ENCODE data around the gene ARHGAP15.

ARHGAP15 gene

GRCh38 chr2:143347271-143347695 lies 218.1 kb downstream of the ARHGAP15 start:
- TF ChIP-seq CEBPB (IDR thresholded peaks at IDR 0.05) = no peak
- TF ChIP-seq, protein P1, sequence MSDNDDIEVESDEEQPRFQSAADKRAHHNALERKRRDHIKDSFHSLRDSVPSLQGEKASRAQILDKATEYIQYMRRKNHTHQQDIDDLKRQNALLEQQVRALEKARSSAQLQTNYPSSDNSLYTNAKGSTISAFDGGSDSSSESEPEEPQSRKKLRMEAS (IDR thresholded peaks at IDR 0.05) = no peak
- no peak for TF ChIP-seq CREB1 (IDR thresholded peaks at IDR 0.05; ENCODE audit: low read depth)
- no peak for TF ChIP-seq TAF1 (IDR thresholded peaks at IDR 0.05; ENCODE audit: low read depth)
- TF ChIP-seq NFIC (IDR thresholded peaks at IDR 0.05) = no peak
- TF ChIP-seq EGR1 (IDR thresholded peaks at IDR 0.05) = no peak
- TF ChIP-seq YY1 (IDR thresholded peaks at IDR 0.05; ENCODE audit: low read depth) = no peak
- TF ChIP-seq TCF12 (IDR thresholded peaks at IDR 0.05; ENCODE audit: low read depth) = no peak
- TF ChIP-seq REST (IDR thresholded peaks at IDR 0.05; ENCODE audit: low read depth) = no peak
- TF ChIP-seq ZBTB7A (IDR thresholded peaks at IDR 0.05; ENCODE audit: low read depth) = no peak
- TF ChIP-seq, protein P2, sequence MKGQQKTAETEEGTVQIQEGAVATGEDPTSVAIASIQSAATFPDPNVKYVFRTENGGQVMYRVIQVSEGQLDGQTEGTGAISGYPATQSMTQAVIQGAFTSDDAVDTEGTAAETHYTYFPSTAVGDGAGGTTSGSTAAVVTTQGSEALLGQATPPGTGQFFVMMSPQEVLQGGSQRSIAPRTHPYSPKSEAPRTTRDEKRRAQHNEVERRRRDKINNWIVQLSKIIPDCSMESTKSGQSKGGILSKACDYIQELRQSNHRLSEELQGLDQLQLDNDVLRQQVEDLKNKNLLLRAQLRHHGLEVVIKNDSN (IDR thresholded peaks at IDR 0.05) = no peak
- TF ChIP-seq RAD21 (IDR thresholded peaks at IDR 0.05; ENCODE audit: low read depth) = no peak

DNA sequence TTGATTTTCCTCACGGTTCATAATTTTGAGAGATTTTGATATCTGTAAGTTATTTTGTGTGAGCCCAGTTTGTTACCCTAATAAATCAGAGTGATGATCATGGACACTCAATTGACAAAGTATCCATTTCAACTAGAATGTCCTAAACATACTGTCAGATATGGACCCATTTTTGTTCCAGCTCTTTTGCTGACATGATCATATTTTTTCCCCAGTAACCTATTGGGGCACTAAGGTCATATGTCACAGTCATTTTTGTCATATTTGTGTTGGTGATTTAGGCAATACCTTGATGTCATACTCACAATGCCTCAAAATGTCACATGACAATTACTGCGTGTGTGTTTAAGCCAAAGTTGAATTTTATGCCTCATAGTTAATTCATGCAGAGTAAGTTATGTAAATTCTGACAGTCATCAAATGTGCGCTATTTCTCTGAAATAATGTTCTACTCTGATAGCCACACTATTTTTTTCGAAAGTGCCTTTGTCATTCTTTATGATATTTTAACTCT lies 218.7 kb downstream of the ARHGAP15 start:
- no peak for TF ChIP-seq CEBPB (IDR thresholded peaks at IDR 0.05)
- no peak for TF ChIP-seq EGR1 (IDR thresholded peaks at IDR 0.05)
- TF ChIP-seq, protein P2 (IDR thresholded peaks at IDR 0.05) = no peak
- TF ChIP-seq, protein P1 (IDR thresholded peaks at IDR 0.05) = no peak
- TF ChIP-seq TEAD4 (IDR thresholded peaks at IDR 0.05) = no peak
- no peak for TF ChIP-seq TAF1 (IDR thresholded peaks at IDR 0.05; ENCODE audit: low read depth)
- no peak for TF ChIP-seq FOXM1 (IDR thresholded peaks at IDR 0.05; ENCODE audit: borderline replicate concordance, low read depth)
- no peak for TF ChIP-seq TCF12 (IDR thresholded peaks at IDR 0.05; ENCODE audit: low read depth)
- no peak for TF ChIP-seq REST (IDR thresholded peaks at IDR 0.05; ENCODE audit: low read depth)
- no peak for TF ChIP-seq YY1 (IDR thresholded peaks at IDR 0.05; ENCODE audit: low read depth)
- no peak for TF ChIP-seq CREB1 (IDR thresholded peaks at IDR 0.05; ENCODE audit: low read depth)
- TF ChIP-seq NFIC (IDR thresholded peaks at IDR 0.05) = no peak
- TF ChIP-seq ZBTB7A (IDR thresholded peaks at IDR 0.05; ENCODE audit: low read depth) = no peak
- no peak for TF ChIP-seq EP300 (IDR thresholded peaks at IDR 0.05; ENCODE audit: borderline replicate concordance)
- no peak for TF ChIP-seq RAD21 (IDR thresholded peaks at IDR 0.05; ENCODE audit: low read depth)

GRCh38 chr2:143354050-143354750 lies 225.0 kb downstream of the ARHGAP15 start:
- no peak for TF ChIP-seq REST (IDR thresholded peaks at IDR 0.05; ENCODE audit: low read depth)
- no peak for TF ChIP-seq FOXM1 (IDR thresholded peaks at IDR 0.05; ENCODE audit: borderline replicate concordance, low read depth)
- no peak for TF ChIP-seq NFIC (IDR thresholded peaks at IDR 0.05)
- no peak for TF ChIP-seq CEBPB (IDR thresholded peaks at IDR 0.05)
- TF ChIP-seq, protein P1 (IDR thresholded peaks at IDR 0.05) = no peak
- TF ChIP-seq RAD21 (IDR thresholded peaks at IDR 0.05; ENCODE audit: low read depth) = no peak
- no peak for TF ChIP-seq ZBTB7A (IDR thresholded peaks at IDR 0.05; ENCODE audit: low read depth)
- TF ChIP-seq, protein P2 (IDR thresholded peaks at IDR 0.05) = no peak
- TF ChIP-seq TCF12 (IDR thresholded peaks at IDR 0.05; ENCODE audit: low read depth) = no peak
- TF ChIP-seq EGR1 (IDR thresholded peaks at IDR 0.05) = no peak

Measured in Ishikawa (cell line).